SKM-1 treated with dmso at 0.1 percent for 144 hours (cell line): Measurements from ENCODE around the gene SLC22A2.
"Not testable (repeated sequence)": the region's sequence is repeated elsewhere in the genome, so short reads cannot be mapped to it uniquely, and the experiment has no call there.

Experiments
- DNase-seq: peaks from one replicate; lab custom pipeline; 2025; ENCODE audit not compliant: unreplicated experiment; lab: John Stamatoyannopoulos, UW

The SLC22A2 gene

DNA sequence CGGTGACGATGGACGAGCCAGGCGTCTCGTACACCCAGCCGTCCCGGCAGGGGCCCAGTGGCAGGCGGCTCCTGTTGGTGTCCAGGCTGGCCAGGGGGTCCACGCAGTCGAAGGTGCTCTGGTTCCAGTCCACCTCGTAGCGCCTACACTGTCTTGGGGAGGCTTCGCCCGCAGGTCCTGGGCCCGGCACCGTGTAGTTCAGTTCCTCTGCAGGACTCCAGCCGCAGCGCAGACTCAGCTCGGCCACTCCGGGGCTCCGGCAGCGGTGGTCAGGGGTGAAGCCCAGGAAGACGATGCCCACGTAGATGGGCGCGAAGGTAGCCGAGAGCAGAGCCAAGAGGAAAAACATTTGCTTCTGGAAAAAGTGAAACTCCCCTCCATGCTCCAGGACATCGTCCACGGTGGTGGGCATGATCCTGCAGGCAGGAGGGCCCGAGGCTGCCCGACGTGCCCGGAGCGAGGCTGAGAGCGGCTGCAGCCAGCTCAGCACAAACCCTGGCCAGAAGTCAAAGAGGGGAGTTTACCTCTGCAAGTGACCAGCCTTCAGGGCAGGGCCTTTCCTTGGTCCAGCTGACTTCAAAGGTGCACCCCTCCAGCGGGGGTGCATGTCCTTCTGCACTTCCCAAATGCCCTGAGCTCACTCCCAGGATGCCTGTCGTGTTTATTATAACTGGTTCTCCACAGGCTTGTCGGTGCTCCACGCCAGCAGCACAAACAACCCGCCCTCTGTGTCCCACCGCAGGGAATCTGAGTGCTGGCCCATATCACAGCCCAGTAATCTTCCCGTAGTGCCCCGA is at the start of gene SLC22A2:
Gene SLC22A2 (minus strand): TSS at position 476 of the 797 bp plus-strand sequence. CDS start 64 bp downstream, at position 412.
- DNase-seq, result no peak

DNA sequence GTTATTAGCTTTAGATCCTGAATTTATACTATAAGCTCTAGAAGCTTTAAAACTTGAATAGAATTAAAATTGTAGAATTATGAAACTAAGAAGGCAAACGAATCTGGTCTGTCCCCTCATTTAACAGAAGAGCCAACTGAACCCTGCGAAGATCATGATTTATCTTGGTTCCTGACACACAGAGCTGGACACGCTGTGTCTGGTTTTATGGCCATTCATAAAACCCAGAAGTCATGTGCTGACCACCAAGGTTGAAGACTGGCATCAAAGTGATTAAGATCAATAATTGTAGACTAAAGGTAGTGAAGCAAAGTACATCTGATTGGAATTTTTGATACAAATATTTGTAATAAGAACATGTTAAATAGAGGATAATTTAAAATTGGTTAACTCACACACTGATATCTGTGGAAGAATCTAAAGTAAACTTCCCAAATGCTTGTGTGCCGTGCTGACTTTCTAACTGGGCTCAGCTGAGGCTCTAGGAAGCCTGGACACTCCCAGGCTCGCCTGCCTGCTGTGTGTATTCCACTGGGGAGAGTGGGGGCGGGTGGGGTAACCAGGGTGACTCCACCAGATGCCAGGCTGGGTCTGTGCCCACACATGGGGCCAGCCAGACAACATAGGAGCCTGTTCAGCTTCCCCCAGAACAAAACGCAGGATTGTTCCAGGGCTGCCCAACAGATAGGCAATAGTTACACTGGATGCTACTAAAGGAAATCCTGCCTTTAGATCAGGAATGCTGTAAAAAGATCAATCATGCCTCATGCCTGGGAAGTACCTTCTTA is 47.5 kb upstream of the SLC22A2 start:
- no peak for DNase-seq

GRCh38 chr6:160303806-160304205 is 45.2 kb upstream of the SLC22A2 start:
- no peak for DNase-seq

GRCh38 chr6:160302431-160303082 is 43.9 kb upstream of the SLC22A2 start:
- not testable (repeated sequence) for DNase-seq

- DNase-seq, result no peak
These were observed 42.7 kb upstream of the SLC22A2 start for GRCh38 chr6:160301339-160301738.

- DNase-seq, result no peak
These were observed 41.6 kb upstream of the SLC22A2 start for GRCh38 chr6:160300076-160300695.

GRCh38 chr6:160299559-160299958 is 40.9 kb upstream of the SLC22A2 start:
- no peak for DNase-seq

DNA sequence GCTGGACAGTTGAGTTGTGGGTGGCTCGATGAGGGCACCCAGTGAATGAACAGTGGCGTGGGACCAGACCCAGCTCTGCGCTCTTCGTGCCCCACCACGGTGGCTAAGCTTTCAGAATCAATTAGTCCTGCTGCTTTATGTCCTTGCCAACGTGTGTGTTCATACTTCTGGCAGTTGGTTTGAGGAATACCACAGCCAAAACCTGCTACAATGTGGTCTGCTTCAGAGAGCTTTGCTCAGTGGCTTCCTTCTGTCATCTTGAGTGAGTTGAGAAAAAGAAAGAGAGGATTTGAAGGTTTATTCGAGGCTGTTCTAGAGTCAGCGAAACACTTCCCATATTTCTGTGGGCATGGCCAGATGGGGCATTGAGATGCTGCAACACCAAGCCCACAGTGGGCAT is 39.5 kb upstream of the SLC22A2 start:
- DNase-seq, result no peak

- DNase-seq, result no peak
These were observed 38.7 kb upstream of the SLC22A2 start for GRCh38 chr6:160297310-160297709.

DNA sequence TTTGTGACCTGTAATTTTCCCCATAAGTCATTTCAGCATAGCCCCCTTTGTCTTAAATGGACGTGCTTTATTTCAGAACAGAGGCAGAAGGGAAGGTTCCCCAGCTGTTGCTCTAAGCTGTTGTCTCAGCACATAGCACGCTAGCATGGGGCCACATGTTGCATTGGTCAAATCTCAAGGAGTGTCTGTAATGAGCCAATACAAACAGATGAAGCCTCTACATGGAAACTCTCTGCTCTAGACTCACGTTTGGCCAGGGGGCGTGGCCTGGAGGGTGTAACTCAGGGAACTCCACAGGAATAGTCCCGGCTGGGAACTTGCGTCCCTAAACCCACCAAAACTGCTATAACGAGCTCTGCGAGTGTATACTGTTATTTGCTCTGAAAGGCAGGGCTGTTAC is 35.2 kb upstream of the SLC22A2 start:
- DNase-seq, result no peak

GRCh38 chr6:160285541-160286105 is 27.0 kb upstream of the SLC22A2 start:
- no peak for DNase-seq

DNA sequence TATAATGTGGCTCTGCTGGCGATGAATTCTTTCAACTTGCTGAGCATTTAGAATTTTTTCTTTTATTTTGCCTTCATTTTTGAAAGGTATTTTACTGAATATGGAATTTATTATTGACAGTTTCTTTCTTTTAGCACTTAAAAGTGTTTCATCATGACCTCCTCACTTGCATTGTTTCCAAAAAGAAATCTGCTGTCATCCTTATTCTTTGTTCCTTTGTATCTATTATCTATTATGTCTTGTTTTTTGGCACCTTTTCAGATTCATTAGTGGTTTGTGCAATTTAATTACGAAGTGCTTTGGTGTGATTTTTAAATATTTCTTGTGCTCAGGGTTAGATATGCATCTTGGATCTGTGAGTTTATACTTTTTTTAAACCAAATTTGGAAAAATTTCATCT is 26.0 kb upstream of the SLC22A2 start:
- DNase-seq, result no peak

- DNase-seq, result no peak
These were observed 23.8 kb upstream of the SLC22A2 start for GRCh38 chr6:160282444-160282843.

- no peak for DNase-seq
These were observed 21.2 kb upstream of the SLC22A2 start for GRCh38 chr6:160279850-160280249.

DNA sequence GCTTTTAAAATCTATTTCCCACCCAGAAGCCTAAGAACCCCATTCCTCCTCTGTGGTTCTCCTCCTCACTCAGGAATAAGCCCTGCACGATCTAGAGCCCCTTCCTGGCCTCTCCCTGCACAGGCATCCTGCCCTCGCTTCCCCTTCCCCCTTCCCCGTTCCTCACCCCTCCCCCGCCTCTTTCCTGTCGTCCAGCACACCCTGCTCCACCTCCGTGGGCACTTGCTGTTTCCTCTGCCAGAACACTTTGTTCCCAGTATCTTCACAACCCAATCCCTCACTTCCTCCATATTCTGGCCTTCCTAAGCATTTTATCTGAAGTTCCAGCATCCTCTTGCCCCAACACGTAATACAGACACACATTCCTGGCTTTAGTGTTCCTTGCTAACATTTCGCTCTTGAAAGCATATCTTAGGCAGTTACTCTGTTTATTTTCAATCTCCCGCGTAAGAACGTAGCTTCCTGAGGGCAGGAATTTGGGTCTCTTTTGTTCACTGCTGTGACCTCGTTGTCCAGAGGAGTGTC is 20.2 kb upstream of the SLC22A2 start:
- DNase-seq, result no peak

- DNase-seq, result no peak
These were observed 19.7 kb upstream of the SLC22A2 start for GRCh38 chr6:160278311-160278710.

- DNase-seq, result no peak
These were observed 18.9 kb upstream of the SLC22A2 start for GRCh38 chr6:160277546-160277945.

- no peak for DNase-seq
These were observed 18.5 kb upstream of the SLC22A2 start for GRCh38 chr6:160277144-160277543.

DNA sequence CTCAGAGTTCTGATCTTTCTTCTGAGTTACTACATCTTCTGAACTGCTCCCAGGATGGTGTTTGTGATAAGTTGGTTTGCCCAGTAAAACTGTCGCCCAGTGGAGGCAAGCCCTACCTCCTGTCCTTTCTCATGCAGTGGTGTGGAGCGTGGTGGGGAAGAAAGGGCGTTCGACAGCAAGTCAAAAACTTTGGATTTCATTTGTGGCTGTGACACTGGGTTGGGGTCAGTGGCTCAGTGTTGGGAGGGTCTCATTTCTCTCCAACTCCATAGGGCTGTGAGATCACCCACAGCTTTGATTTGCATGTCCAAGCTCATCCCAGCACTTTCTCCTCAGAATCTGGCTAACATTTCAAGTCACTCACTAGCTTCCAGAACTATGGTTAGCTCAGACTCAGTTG is 17.5 kb upstream of the SLC22A2 start:
- DNase-seq, result no peak

DNA sequence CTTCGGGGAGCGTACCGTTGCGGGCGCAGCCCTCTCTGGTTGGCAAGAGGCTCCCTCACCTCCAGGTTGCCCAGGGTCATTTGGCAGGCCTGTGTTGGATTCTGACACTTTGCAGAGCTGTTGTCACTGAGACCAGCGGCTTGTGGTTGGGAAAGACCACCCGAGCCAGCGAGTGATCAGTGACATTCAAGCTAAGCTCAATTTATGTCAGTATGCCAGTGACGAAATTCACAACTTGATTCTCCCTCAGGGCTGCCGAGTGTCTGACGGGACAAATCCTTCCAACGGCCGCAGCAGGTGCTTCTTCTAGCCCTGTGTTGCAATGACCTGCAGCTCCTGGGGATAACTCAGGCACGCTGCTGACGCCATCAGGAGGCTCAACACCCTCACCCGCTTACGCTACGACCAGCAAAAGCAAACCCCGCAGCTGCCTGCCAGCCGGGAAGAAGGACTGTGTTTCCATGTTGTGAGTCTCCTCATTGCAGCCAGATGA is 16.9 kb upstream of the SLC22A2 start:
- DNase-seq, result no peak
